PC-3 (cell line): ENCODE data around the gene NEDD4. TPM values are rescaled to one million over a fixed set of nuclear protein-coding genes. Genes with fewer than 3 reads are reported as not detected.

Source experiments
- ATAC-seq: fragments of 200-7000 bp; cut with Tn5 transposase; 2 replicates; pipeline ENCODE4 v1.9.1; 2020; ENCODE audit warnings: mild to moderate bottlenecking, moderate library complexity
- BruUV-seq: library from RNA; stranded (reverse); fragments of 400-500 nt; replicated peaks from 2 replicates; lab custom pipeline; 2021; lab: Mats Ljungman, UMichigan
- CTCF ChIA-PET: fragments of 300-600 bp; sonication (Branson Sonifier 250); formaldehyde crosslinking; loops from one replicate; lab custom pipeline; 2022; ENCODE audit warnings: antibody characterized with exemption; lab: Charles Lee
- POLR2A ChIA-PET: fragments of 300-600 bp; sonication (Branson Sonifier 250); formaldehyde crosslinking; loops from one replicate; lab custom pipeline; 2022; ENCODE audit warnings: antibody characterized with exemption; ENCODE audit not compliant: unreplicated experiment; lab: Charles Lee
- DNase-seq: peaks from one replicate; pipeline ENCODE4 v3.0.0-alpha.2; 2015
- H2AFZ ChIP-seq: fragments of 300-600 bp; sonication (generic); 2 replicates; pipeline ENCODE4 v1.6.0; 2016; ENCODE audit warnings: antibody characterized with exemption, low read length
- H3F3A ChIP-seq: fragments of 300-600 bp; sonication (generic); one replicate; pipeline ENCODE4 v1.6.0; 2017; ENCODE audit warnings: antibody characterized with exemption, low read length, control low read depth, mild to moderate bottlenecking; ENCODE audit not compliant: unreplicated experiment
- H3K27ac ChIP-seq: fragments of 300-600 bp; sonication (generic); 2 replicates; pipeline ENCODE4 v1.5.1; 2016; ENCODE audit warnings: mild to moderate bottlenecking, low read length
- H3K27me3 ChIP-seq: fragments of 300-600 bp; sonication (generic); 2 replicates; pipeline ENCODE4 v1.6.1; 2016; ENCODE audit warnings: low read length, mixed read lengths
- H3K36me3 ChIP-seq: fragments of 300-600 bp; sonication (generic); 2 replicates; pipeline ENCODE4 v1.6.1; 2016; ENCODE audit warnings: low read depth, mixed run types, low read length, mixed read lengths
- H3K4me1 ChIP-seq: fragments of 300-600 bp; sonication (generic); 2 replicates; pipeline ENCODE4 v1.5.1; 2016; ENCODE audit warnings: low read length; ENCODE audit not compliant: insufficient read depth
- H3K4me2 ChIP-seq: fragments of 300-600 bp; sonication (generic); 2 replicates; pipeline ENCODE4 v1.6.0; 2016; ENCODE audit warnings: low read length
- H3K4me3 ChIP-seq: fragments of 300-600 bp; sonication (generic); 2 replicates; pipeline ENCODE4 v1.5.1; 2016; ENCODE audit warnings: mild to moderate bottlenecking, low read length, mixed read lengths
- H3K79me2 ChIP-seq: fragments of 300-600 bp; sonication (generic); 2 replicates; pipeline ENCODE4 v1.6.1; 2017; ENCODE audit warnings: low read length, mixed read lengths
- H3K9ac ChIP-seq: fragments of 300-600 bp; sonication (generic); 2 replicates; pipeline ENCODE4 v1.6.0; 2016; ENCODE audit warnings: mild to moderate bottlenecking, low read length
- H3K9me2 ChIP-seq: fragments of 300-600 bp; sonication (generic); replicated peaks from 2 replicates; pipeline ENCODE4 v1.6.1; 2016; ENCODE audit warnings: mixed run types, low read length, mixed read lengths
- H3K9me3 ChIP-seq: fragments of 300-600 bp; sonication (generic); 2 replicates; pipeline ENCODE4 v1.6.1; 2016; ENCODE audit warnings: low read length, mixed read lengths
- H4K20me1 ChIP-seq: fragments of 300-600 bp; sonication (generic); 2 replicates; pipeline ENCODE4 v1.6.1; 2016; ENCODE audit warnings: low read length, mixed read lengths
- EZH2 ChIP-seq: fragments of 300-600 bp; sonication (generic); IDR thresholded peaks from one replicate; pipeline ENCODE4 v1.6.1; 2017; ENCODE audit warnings: antibody characterized with exemption, mild to moderate bottlenecking, low read length; ENCODE audit not compliant: unreplicated experiment
- EZH2phosphoT487 ChIP-seq: fragments of 300-600 bp; sonication (generic); IDR thresholded peaks from 2 replicates; pipeline ENCODE4 v1.6.1; 2018; ENCODE audit warnings: mild to moderate bottlenecking, antibody characterized with exemption, low read length, borderline replicate concordance
- intact Hi-C: fragments of 100-400 bp; cut with micrococcal nuclease; formaldehyde crosslinking; loops from 2 replicates; pipeline ENCODE4 v1.9.0; 2023
- total RNA-seq: library from RNA; depleted of rRNA; stranded (reverse); fragments of >200 nt; gene quantifications from 2 replicates; pipeline ENCODE4 v1.2.3, GENCODE V29; 2014
- TF ChIP-seq, protein P1 (sequence below): fragments of 300-600 bp; sonication (generic); conservative IDR thresholded peaks from 2 replicates; pipeline ENCODE4 v1.5.1; 2017; ENCODE audit warnings: antibody characterized with exemption, low read depth, mild to moderate bottlenecking, low read length

Gene NEDD4
- total RNA-seq, 1 experiment from 2014 or later = 9.6 TPM

- H3K9me2 ChIP-seq = no peaks in the 10 kb centered on the region
- TF ChIP-seq EZH2 (no peak), EZH2phosphoT487 (no peak)
- TF ChIP-seq, protein P1, sequence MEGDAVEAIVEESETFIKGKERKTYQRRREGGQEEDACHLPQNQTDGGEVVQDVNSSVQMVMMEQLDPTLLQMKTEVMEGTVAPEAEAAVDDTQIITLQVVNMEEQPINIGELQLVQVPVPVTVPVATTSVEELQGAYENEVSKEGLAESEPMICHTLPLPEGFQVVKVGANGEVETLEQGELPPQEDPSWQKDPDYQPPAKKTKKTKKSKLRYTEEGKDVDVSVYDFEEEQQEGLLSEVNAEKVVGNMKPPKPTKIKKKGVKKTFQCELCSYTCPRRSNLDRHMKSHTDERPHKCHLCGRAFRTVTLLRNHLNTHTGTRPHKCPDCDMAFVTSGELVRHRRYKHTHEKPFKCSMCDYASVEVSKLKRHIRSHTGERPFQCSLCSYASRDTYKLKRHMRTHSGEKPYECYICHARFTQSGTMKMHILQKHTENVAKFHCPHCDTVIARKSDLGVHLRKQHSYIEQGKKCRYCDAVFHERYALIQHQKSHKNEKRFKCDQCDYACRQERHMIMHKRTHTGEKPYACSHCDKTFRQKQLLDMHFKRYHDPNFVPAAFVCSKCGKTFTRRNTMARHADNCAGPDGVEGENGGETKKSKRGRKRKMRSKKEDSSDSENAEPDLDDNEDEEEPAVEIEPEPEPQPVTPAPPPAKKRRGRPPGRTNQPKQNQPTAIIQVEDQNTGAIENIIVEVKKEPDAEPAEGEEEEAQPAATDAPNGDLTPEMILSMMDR = no peak
- H3K4me1 ChIP-seq = peaks cover 12% of the 10 kb centered on the region
- ChIA-PET POLR2A (no interaction called here), CTCF (no interaction called here)
- H3F3A ChIP-seq = no peaks in the 10 kb centered on the region
- no peak overlapping the region for H3K27ac ChIP-seq
- ATAC-seq (no peak), DNase-seq (no peak)
- no peaks in the 10 kb centered on the region for H3K27me3 ChIP-seq
- H4K20me1 ChIP-seq = no peaks in the 10 kb centered on the region
- H3K4me3 ChIP-seq = no peak overlapping the region
- no peaks in the 10 kb centered on the region for H3K9me3 ChIP-seq
- no TSS peak for BruUV-seq
- no peak overlapping the region for H3K4me2 ChIP-seq
- H2AFZ ChIP-seq = no peak overlapping the region
- peaks cover 31% of the 10 kb centered on the region for H3K79me2 ChIP-seq
- H3K36me3 ChIP-seq = no peaks in the 10 kb centered on the region
- H3K9ac ChIP-seq = no peak overlapping the region
- intact Hi-C loops = loop anchor here (5.0 kb wide), 2 partner anchors 73 to 252 kb away; partner anchors contain the start of gene RFX7
Observed at GRCh38 chr15:55990516-55990915, 2.9 kb downstream of the NEDD4 start.

- H3K9me2 ChIP-seq = no peaks in the 10 kb centered on the region
- DNase-seq = no peak
- H3K36me3 ChIP-seq = no peaks in the 10 kb centered on the region
- CTCF ChIA-PET = no interaction called here
- no peaks in the 10 kb centered on the region for H4K20me1 ChIP-seq
- POLR2A ChIA-PET = no interaction called here
- H3K27me3 ChIP-seq = no peaks in the 10 kb centered on the region
- H3K9ac ChIP-seq = no peak overlapping the region
- no peak overlapping the region for H3K4me2 ChIP-seq
- H3K4me1 ChIP-seq = peaks cover 7% of the 10 kb centered on the region
- H3F3A ChIP-seq = no peaks in the 10 kb centered on the region
- TF ChIP-seq EZH2 = no peak
- TF ChIP-seq, protein P1 = no peak; the same call in 1 of the 2 replicates
- no peak for TF ChIP-seq EZH2phosphoT487
- H3K27ac ChIP-seq = no peak overlapping the region
- H3K4me3 ChIP-seq = no peak overlapping the region
- no peaks in the 10 kb centered on the region for H3K9me3 ChIP-seq
- intact Hi-C loops = no loop called here
- H2AFZ ChIP-seq = no peak overlapping the region
- peaks cover 31% of the 10 kb centered on the region for H3K79me2 ChIP-seq
- no TSS peak for BruUV-seq
- no peak for ATAC-seq
Observed at GRCh38 chr15:55989383-55989782, 4.0 kb downstream of the NEDD4 start.

GRCh38 chr15:55981582-55982249 lies 11.7 kb downstream of the NEDD4 start:
- Histone ChIP-seq H3K4me2 (no peak overlapping the region), H4K20me1 (no peaks in the 10 kb centered on the region), H3K79me2 (no peaks in the 10 kb centered on the region), H3K9ac (no peak overlapping the region), H3K27ac (no peak overlapping the region), H2AFZ (no peak overlapping the region), H3K4me1 (no peaks in the 10 kb centered on the region), H3K36me3 (no peaks in the 10 kb centered on the region), H3K9me2 (no peaks in the 10 kb centered on the region), H3K4me3 (no peak overlapping the region), H3K9me3 (no peaks in the 10 kb centered on the region), H3K27me3 (no peaks in the 10 kb centered on the region), H3F3A (no peaks in the 10 kb centered on the region)
- DNase-seq = no peak
- intact Hi-C loops = no loop called here
- no peak for TF ChIP-seq EZH2
- TF ChIP-seq, protein P1 = no peak
- CTCF ChIA-PET = no interaction called here
- BruUV-seq = no TSS peak
- POLR2A ChIA-PET = interaction anchor here (0.6 kb wide), 1 partner anchor 19 kb away, joined by 3 read pairs; no protein-coding TSS in a partner anchor
- no peak for ATAC-seq
